ENCODE data around the gene GH2.

- TF ChIP-seq, protein P1, sequence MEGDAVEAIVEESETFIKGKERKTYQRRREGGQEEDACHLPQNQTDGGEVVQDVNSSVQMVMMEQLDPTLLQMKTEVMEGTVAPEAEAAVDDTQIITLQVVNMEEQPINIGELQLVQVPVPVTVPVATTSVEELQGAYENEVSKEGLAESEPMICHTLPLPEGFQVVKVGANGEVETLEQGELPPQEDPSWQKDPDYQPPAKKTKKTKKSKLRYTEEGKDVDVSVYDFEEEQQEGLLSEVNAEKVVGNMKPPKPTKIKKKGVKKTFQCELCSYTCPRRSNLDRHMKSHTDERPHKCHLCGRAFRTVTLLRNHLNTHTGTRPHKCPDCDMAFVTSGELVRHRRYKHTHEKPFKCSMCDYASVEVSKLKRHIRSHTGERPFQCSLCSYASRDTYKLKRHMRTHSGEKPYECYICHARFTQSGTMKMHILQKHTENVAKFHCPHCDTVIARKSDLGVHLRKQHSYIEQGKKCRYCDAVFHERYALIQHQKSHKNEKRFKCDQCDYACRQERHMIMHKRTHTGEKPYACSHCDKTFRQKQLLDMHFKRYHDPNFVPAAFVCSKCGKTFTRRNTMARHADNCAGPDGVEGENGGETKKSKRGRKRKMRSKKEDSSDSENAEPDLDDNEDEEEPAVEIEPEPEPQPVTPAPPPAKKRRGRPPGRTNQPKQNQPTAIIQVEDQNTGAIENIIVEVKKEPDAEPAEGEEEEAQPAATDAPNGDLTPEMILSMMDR (IDR thresholded peaks at IDR 0.05): no peak
- TF ChIP-seq POLR2A (IDR thresholded peaks at IDR 0.05): no peak
These were observed 35.9 kb upstream of the GH2 start for GRCh38 chr17:63917646-63918045.

Data from transverse colon (tissue), 3 donors.